BE2C (cell line): Measurements from ENCODE around the gene SP5.

Source experiments
- DNase-seq: peaks from one replicate; pipeline ENCODE4 v3.0.0-alpha.2; 2020
- H3K27me3 ChIP-seq: fragments of 250-450 bp; sonication (Bioruptor Pico); 2 replicates; pipeline ENCODE4 v1.5.1; 2020; ENCODE audit warnings: mild to moderate bottlenecking
- H3K36me3 ChIP-seq: fragments of 250-450 bp; sonication (Bioruptor Pico); 2 replicates; pipeline ENCODE4 v1.5.1; 2020; ENCODE audit warnings: mild to moderate bottlenecking
- H3K4me1 ChIP-seq: fragments of 250-450 bp; sonication (Bioruptor Pico); 2 replicates; pipeline ENCODE4 v1.5.1; 2020
- H3K4me3 ChIP-seq: 2 replicates; pipeline ENCODE4 v1.5.1; 2011; ENCODE audit warnings: low read depth, low read length
- H3K9me3 ChIP-seq: fragments of 250-450 bp; sonication (Bioruptor Pico); 2 replicates; pipeline ENCODE4 v1.5.1; 2020
- CTCF ChIP-seq: IDR thresholded peaks from 2 replicates; pipeline ENCODE4 v1.5.1; 2012; ENCODE audit warnings: mild to moderate bottlenecking, low read depth, low read length

Gene SP5

GRCh38 chr2:170712653-170713542, 2.2 kb upstream of the SP5 start:
- no peak overlapping the region for H3K4me3 ChIP-seq
- peaks cover 68% of the 10 kb centered on the region for H3K27me3 ChIP-seq
- no peak for TF ChIP-seq CTCF

DNA sequence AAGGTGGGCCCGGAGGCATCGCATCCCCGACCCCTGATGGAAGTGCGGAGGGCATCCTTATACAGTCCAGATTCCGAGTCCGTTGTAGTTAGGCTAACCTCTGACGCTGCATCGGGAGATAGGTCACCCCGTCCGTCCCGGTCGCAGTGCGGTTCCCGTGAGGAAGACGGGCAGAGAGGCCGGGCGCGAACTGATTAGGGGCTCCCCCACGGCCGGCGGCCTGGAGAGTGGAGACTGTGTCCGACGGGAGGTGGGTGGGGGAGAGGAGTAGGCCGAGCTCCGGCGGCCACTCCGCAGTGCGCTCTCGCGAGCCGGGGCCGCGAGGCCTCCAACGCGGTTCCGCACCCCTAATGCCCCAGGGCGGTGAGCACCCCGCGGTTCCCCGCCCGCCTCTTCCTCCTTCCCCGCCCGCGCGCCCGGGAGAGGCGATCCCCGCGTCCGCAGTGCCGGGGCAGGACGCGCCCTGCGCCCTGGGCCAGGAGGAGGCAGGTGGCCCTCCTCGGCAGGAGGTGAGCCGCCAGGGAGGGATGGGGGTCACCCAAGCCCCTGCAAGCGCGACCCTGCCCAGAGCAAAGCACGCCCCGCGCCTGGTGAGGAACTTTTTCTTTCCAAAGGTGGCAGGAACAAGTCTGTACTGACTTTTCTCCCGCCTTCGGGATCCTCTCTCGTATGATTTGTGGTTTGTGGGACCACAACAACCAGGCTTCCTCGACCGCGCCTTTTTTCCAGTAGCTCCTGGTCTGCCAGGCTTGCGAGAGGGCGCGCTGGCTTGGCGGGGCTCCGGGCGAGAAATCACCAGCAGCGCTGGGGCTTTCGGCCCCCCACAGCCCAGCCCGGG, 1.4 kb upstream of the SP5 start:
- Histone ChIP-seq H3K4me3 (no peak overlapping the region), H3K36me3 (no peaks in the 10 kb centered on the region), H3K27me3 (peaks cover 76% of the 10 kb centered on the region), H3K4me1 (no peaks in the 10 kb centered on the region), H3K9me3 (no peaks in the 10 kb centered on the region)
- DNase-seq, result no peak
- no peak for TF ChIP-seq CTCF

More at GRCh38 chr2:170712653-170713542, 2.2 kb upstream of the SP5 start:
- no peaks in the 10 kb centered on the region for H3K36me3 ChIP-seq
- DNase-seq, result no peak
- no peaks in the 10 kb centered on the region for H3K4me1 ChIP-seq
- H3K9me3 ChIP-seq, result no peaks in the 10 kb centered on the region

GRCh38 chr2:170714381-170715061, 616 bp upstream of the SP5 start:
- TF ChIP-seq CTCF, result no peak
- Histone ChIP-seq H3K9me3 (no peaks in the 10 kb centered on the region), H3K4me1 (no peaks in the 10 kb centered on the region), H3K27me3 (peaks cover 82% of the 10 kb centered on the region), H3K4me3 (peak overlapping the region; percentile 33), H3K36me3 (no peaks in the 10 kb centered on the region)
- no peak for DNase-seq

- no peaks in the 10 kb centered on the region for H3K36me3 ChIP-seq
- H3K4me3 ChIP-seq, result no peak overlapping the region
- no peak for TF ChIP-seq CTCF
- DNase-seq, result no peak
- H3K4me1 ChIP-seq, result no peaks in the 10 kb centered on the region
- no peaks in the 10 kb centered on the region for H3K9me3 ChIP-seq
- H3K27me3 ChIP-seq, result peaks cover 77% of the 10 kb centered on the region
These were observed 1.0 kb downstream of the SP5 start for GRCh38 chr2:170715932-170716777.

DNA sequence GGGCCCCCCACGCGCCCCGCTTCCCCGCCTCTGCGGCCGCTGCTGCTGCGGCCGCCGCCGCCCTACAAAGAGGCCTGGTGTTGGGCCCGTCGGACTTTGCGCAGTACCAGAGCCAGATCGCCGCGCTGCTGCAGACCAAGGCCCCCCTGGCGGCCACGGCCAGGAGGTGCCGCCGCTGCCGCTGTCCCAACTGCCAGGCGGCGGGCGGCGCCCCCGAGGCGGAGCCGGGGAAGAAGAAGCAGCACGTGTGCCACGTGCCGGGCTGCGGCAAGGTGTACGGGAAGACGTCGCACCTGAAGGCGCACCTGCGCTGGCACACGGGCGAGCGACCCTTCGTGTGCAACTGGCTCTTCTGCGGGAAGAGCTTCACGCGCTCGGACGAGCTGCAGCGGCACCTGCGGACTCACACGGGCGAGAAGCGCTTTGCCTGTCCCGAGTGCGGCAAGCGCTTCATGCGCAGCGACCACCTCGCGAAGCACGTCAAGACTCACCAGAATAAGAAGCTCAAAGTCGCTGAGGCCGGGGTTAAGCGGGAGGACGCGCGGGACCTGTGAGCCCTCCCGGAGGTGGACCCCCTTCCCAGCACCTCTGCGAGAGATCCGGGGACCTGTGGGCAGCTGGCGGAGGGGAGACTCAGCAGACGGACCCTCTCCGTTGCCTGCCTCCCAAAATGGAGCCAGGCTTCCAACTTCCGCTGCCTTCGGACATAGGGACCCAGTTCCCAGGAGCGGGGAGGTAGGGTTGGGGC, 1.9 kb downstream of the SP5 start:
- no peaks in the 10 kb centered on the region for H3K36me3 ChIP-seq
- peak; percentile 9; the same call in 1 of the 2 replicates for TF ChIP-seq CTCF
- no peaks in the 10 kb centered on the region for H3K9me3 ChIP-seq
- H3K27me3 ChIP-seq, result peaks cover 71% of the 10 kb centered on the region
- peak; percentile 20 for DNase-seq
- no peak overlapping the region for H3K4me3 ChIP-seq
- no peaks in the 10 kb centered on the region for H3K4me1 ChIP-seq
